MM.1S (cell line): ENCODE data around the gene FHIP2A.

Experiments used
- DNase-seq: peaks from one replicate; pipeline ENCODE4 v3.0.0-alpha.2; 2015
- H2AFZ ChIP-seq: fragments of 300-600 bp; sonication (generic); 2 replicates; pipeline ENCODE4 v1.6.0; 2016; ENCODE audit warnings: antibody characterized with exemption, low read length
- H3F3A ChIP-seq: fragments of 300-600 bp; sonication (generic); 2 replicates; pipeline ENCODE4 v1.6.1; 2016; ENCODE audit warnings: mild to moderate bottlenecking, antibody characterized with exemption, low read length, moderate library complexity, mixed read lengths; ENCODE audit not compliant: insufficient read depth
- H3K27ac ChIP-seq: fragments of 300-600 bp; sonication (generic); 2 replicates; pipeline ENCODE4 v1.5.1; 2016; ENCODE audit warnings: mild to moderate bottlenecking, low read length
- H3K27me3 ChIP-seq: fragments of 300-600 bp; sonication (generic); replicated peaks from 2 replicates; pipeline ENCODE4 v1.6.0; 2016; ENCODE audit warnings: low read length; ENCODE audit not compliant: insufficient read depth
- H3K36me3 ChIP-seq: fragments of 300-600 bp; sonication (generic); replicated peaks from 2 replicates; pipeline ENCODE4 v1.6.1; 2016; ENCODE audit warnings: mild to moderate bottlenecking, low read length, mixed read lengths; ENCODE audit not compliant: insufficient read depth
- H3K4me1 ChIP-seq: fragments of 300-600 bp; sonication (generic); 2 replicates; pipeline ENCODE4 v1.6.1; 2016; ENCODE audit warnings: low read length, mixed read lengths
- H3K4me2 ChIP-seq: fragments of 300-600 bp; sonication (generic); 2 replicates; pipeline ENCODE4 v1.6.0; 2016; ENCODE audit warnings: low read depth, low read length
- H3K4me3 ChIP-seq: fragments of 300-600 bp; sonication (generic); 2 replicates; pipeline ENCODE4 v1.5.1; 2016; ENCODE audit warnings: low read length, mixed read lengths
- H3K79me2 ChIP-seq: fragments of 300-600 bp; sonication (generic); 2 replicates; pipeline ENCODE4 v1.6.1; 2016; ENCODE audit warnings: mixed run types, low read length, mixed read lengths
- H3K9ac ChIP-seq: fragments of 300-600 bp; sonication (generic); 2 replicates; pipeline ENCODE4 v1.6.1; 2016; ENCODE audit warnings: low read length, mixed read lengths
- H3K9me2 ChIP-seq: fragments of 300-600 bp; sonication (generic); replicated peaks from 2 replicates; pipeline ENCODE4 v1.6.1; 2016; ENCODE audit warnings: mild to moderate bottlenecking, low read length, mixed read lengths; ENCODE audit not compliant: insufficient read depth
- H3K9me3 ChIP-seq: fragments of 300-600 bp; sonication (generic); replicated peaks from 2 replicates; pipeline ENCODE4 v1.6.1; 2016; ENCODE audit warnings: mild to moderate bottlenecking, low read length, mixed read lengths; ENCODE audit not compliant: insufficient read depth
- H4K20me1 ChIP-seq: fragments of 300-600 bp; sonication (generic); 2 replicates; pipeline ENCODE4 v1.6.1; 2016; ENCODE audit warnings: mild to moderate bottlenecking, low read length, moderate library complexity, mixed read lengths; ENCODE audit not compliant: insufficient read depth
- EZH2 ChIP-seq: fragments of 300-600 bp; sonication (generic); optimal IDR thresholded peaks from 2 replicates; pipeline ENCODE3; 2017; ENCODE audit warnings: low read depth, mild to moderate bottlenecking, antibody characterized with exemption, low read length, mixed read lengths
- EZH2phosphoT487 ChIP-seq: fragments of 300-600 bp; sonication (generic); IDR thresholded peaks from 2 replicates; pipeline ENCODE4 v1.6.1; 2018; ENCODE audit warnings: antibody characterized with exemption, low read length
- TF ChIP-seq, protein P1 (sequence below): fragments of 300-600 bp; sonication (generic); IDR thresholded peaks from 2 replicates; pipeline ENCODE4 v1.5.1; 2016; ENCODE audit warnings: antibody characterized with exemption, low read length, mixed read lengths

Gene FHIP2A

DNA sequence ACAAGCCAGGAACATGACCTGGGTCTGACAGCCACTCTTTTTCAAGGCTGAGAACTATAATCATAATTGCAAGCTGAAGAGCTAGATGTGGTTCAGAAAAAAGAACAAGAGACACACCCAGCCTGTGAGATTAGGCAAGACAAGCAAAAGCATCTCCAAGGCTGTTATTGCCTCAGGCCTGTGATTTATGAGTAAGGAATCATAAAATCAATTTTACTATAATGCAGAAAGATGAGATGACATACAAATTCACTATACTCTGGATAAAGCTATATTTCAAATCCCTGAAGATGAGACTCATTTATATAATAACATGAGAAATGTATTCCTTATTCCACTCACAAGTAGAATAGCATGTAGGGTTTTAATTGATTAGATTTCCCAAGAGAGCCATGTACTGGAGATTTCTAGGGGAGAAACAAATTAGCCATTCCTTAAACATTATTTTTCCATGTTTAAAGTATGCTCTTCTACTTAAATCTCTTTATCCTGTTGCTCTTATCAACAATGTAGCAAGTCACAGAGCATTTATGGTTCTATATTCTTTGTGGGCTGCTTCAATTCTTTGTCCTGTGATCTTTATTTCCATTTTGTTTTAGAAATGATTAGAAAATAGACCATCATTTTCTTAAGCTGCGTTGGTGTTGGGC is 47.4 kb downstream of the FHIP2A start:
- no peak overlapping the region for H3K4me3 ChIP-seq
- H3K79me2 ChIP-seq: no peaks in the 10 kb centered on the region
- no peak overlapping the region for H2AFZ ChIP-seq
- no peak overlapping the region for H3K4me2 ChIP-seq
- no peak for DNase-seq
- no peaks in the 10 kb centered on the region for H3K4me1 ChIP-seq
- no peaks in the 10 kb centered on the region for H3K27me3 ChIP-seq
- no peaks in the 10 kb centered on the region for H3F3A ChIP-seq
- no peak overlapping the region for H3K27ac ChIP-seq
- no peaks in the 10 kb centered on the region for H3K9me3 ChIP-seq
- H4K20me1 ChIP-seq: no peaks in the 10 kb centered on the region
- no peak for TF ChIP-seq EZH2phosphoT487
- TF ChIP-seq, protein P1, sequence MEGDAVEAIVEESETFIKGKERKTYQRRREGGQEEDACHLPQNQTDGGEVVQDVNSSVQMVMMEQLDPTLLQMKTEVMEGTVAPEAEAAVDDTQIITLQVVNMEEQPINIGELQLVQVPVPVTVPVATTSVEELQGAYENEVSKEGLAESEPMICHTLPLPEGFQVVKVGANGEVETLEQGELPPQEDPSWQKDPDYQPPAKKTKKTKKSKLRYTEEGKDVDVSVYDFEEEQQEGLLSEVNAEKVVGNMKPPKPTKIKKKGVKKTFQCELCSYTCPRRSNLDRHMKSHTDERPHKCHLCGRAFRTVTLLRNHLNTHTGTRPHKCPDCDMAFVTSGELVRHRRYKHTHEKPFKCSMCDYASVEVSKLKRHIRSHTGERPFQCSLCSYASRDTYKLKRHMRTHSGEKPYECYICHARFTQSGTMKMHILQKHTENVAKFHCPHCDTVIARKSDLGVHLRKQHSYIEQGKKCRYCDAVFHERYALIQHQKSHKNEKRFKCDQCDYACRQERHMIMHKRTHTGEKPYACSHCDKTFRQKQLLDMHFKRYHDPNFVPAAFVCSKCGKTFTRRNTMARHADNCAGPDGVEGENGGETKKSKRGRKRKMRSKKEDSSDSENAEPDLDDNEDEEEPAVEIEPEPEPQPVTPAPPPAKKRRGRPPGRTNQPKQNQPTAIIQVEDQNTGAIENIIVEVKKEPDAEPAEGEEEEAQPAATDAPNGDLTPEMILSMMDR: no peak
- TF ChIP-seq EZH2: no peak
- H3K9me2 ChIP-seq: no peaks in the 10 kb centered on the region
- H3K36me3 ChIP-seq: no peaks in the 10 kb centered on the region
- no peak overlapping the region for H3K9ac ChIP-seq

DNA sequence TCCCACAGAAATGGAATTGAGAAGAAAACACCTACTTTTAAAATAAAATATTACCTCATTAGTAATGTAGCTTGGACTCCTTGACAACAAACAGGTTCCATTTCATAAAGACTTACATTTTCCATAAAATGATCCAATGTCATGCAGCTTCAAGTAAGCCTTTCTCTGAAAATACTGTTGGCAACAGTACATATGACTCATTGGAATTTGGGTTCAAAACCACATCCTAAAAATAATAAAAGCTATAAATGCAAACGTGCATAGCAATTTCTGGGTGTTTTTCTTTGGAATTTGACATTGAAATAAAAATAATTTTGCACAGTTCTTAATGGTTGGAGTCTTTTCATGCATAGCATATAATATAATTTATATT is 47.9 kb downstream of the FHIP2A start:
- no peak overlapping the region for H2AFZ ChIP-seq
- H3K4me1 ChIP-seq: no peaks in the 10 kb centered on the region
- no peak for DNase-seq
- H3K27ac ChIP-seq: no peak overlapping the region
- H3K27me3 ChIP-seq: no peaks in the 10 kb centered on the region
- H3K4me3 ChIP-seq: no peak overlapping the region
- no peaks in the 10 kb centered on the region for H3K9me3 ChIP-seq
- no peaks in the 10 kb centered on the region for H4K20me1 ChIP-seq
- no peaks in the 10 kb centered on the region for H3F3A ChIP-seq
- H3K36me3 ChIP-seq: no peaks in the 10 kb centered on the region
- H3K4me2 ChIP-seq: no peak overlapping the region
- TF ChIP-seq EZH2phosphoT487: no peak
- no peak for TF ChIP-seq EZH2
- TF ChIP-seq, protein P1: no peak
- H3K9ac ChIP-seq: no peak overlapping the region
- H3K79me2 ChIP-seq: no peaks in the 10 kb centered on the region
- H3K9me2 ChIP-seq: no peaks in the 10 kb centered on the region

GRCh38 chr10:114870486-114870885 is 48.9 kb downstream of the FHIP2A start:
- Histone ChIP-seq H3K27me3 (no peaks in the 10 kb centered on the region), H3K4me3 (no peak overlapping the region), H2AFZ (no peak overlapping the region), H3K4me1 (no peaks in the 10 kb centered on the region), H3K36me3 (no peaks in the 10 kb centered on the region), H3K9me3 (no peaks in the 10 kb centered on the region), H3F3A (no peaks in the 10 kb centered on the region), H4K20me1 (no peaks in the 10 kb centered on the region), H3K4me2 (no peak overlapping the region), H3K27ac (no peak overlapping the region), H3K79me2 (no peaks in the 10 kb centered on the region), H3K9ac (no peak overlapping the region), H3K9me2 (no peaks in the 10 kb centered on the region)
- DNase-seq: no peak
- TF ChIP-seq EZH2phosphoT487: no peak
- TF ChIP-seq, protein P1: no peak
- TF ChIP-seq EZH2: no peak
